ENCODE data around the gene NUDT19.
"Not testable (repeated sequence)": the region's sequence is repeated elsewhere in the genome, so short reads cannot be mapped to it uniquely, and the experiment has no call there.

Gene NUDT19

GRCh38 chr19:32708457-32708856 lies 16.8 kb downstream of the NUDT19 start:
- no peak for DNase-seq (ENCODE audit: low read depth, low spot score)

- no peak for DNase-seq (ENCODE audit: low read depth, low spot score)
Measured at GRCh38 chr19:32709032-32709431, 17.4 kb downstream of the NUDT19 start.

- DNase-seq (ENCODE audit: low read depth, low spot score), result no peak
Measured at GRCh38 chr19:32711747-32712146, 20.1 kb downstream of the NUDT19 start.

GRCh38 chr19:32716203-32716602 lies 24.6 kb downstream of the NUDT19 start:
- DNase-seq (ENCODE audit: low read depth, low spot score), result not testable (repeated sequence)

- no peak for DNase-seq (ENCODE audit: low read depth, low spot score)
Measured at GRCh38 chr19:32717496-32717895, 25.9 kb downstream of the NUDT19 start.

GRCh38 chr19:32718286-32718685 lies 26.7 kb downstream of the NUDT19 start:
- DNase-seq (ENCODE audit: low read depth, low spot score), result no peak

- DNase-seq (ENCODE audit: low read depth, low spot score), result no peak
Measured at GRCh38 chr19:32719611-32720059, 28.0 kb downstream of the NUDT19 start, which contains the start of gene TDRD12. Gene TDRD12 (plus strand): TSS chr19:32719767. CDS start chr19:32720073, 306 bp downstream.

- no peak for DNase-seq (ENCODE audit: low read depth, low spot score)
Measured at GRCh38 chr19:32720216-32720935, 28.8 kb downstream of the NUDT19 start.

- no peak for DNase-seq (ENCODE audit: low read depth, low spot score)
Measured at GRCh38 chr19:32720936-32721250, 29.3 kb downstream of the NUDT19 start.

GRCh38 chr19:32735936-32736335 lies 44.3 kb downstream of the NUDT19 start:
- DNase-seq (ENCODE audit: low read depth, low spot score), result no peak

- DNase-seq (ENCODE audit: low read depth, low spot score), result no peak
Measured at GRCh38 chr19:32743021-32743420, 51.4 kb downstream of the NUDT19 start.

- no peak for DNase-seq (ENCODE audit: low read depth, low spot score)
Measured at GRCh38 chr19:32743447-32743846, 51.8 kb downstream of the NUDT19 start.

GRCh38 chr19:32744555-32745325 lies 53.1 kb downstream of the NUDT19 start:
- DNase-seq (ENCODE audit: low read depth, low spot score), result no peak

- not testable (repeated sequence) for DNase-seq (ENCODE audit: low read depth, low spot score)
Measured at GRCh38 chr19:32745594-32746251, 54.1 kb downstream of the NUDT19 start.

- DNase-seq (ENCODE audit: low read depth, low spot score), result not testable (repeated sequence)
Measured at GRCh38 chr19:32746631-32747196, 55.1 kb downstream of the NUDT19 start.

- no peak for DNase-seq (ENCODE audit: low read depth, low spot score)
Measured at GRCh38 chr19:32748497-32748896, 56.9 kb downstream of the NUDT19 start.

GRCh38 chr19:32748948-32749347 lies 57.3 kb downstream of the NUDT19 start:
- no peak for DNase-seq (ENCODE audit: low read depth, low spot score)

GRCh38 chr19:32749361-32749760 lies 57.7 kb downstream of the NUDT19 start:
- no peak for DNase-seq (ENCODE audit: low read depth, low spot score)

GRCh38 chr19:32750441-32751055 lies 58.9 kb downstream of the NUDT19 start:
- DNase-seq (ENCODE audit: low read depth, low spot score), result no peak

GRCh38 chr19:32751066-32751465 lies 59.4 kb downstream of the NUDT19 start:
- no peak for DNase-seq (ENCODE audit: low read depth, low spot score)

GRCh38 chr19:32757189-32757588 lies 65.6 kb downstream of the NUDT19 start:
- DNase-seq (ENCODE audit: low read depth, low spot score), result no peak
